ENCODE data around the gene FOXE3.
A peak's percentile ranks its signal among the peaks of the same experiment; 100 is the strongest.

Gene FOXE3

DNA sequence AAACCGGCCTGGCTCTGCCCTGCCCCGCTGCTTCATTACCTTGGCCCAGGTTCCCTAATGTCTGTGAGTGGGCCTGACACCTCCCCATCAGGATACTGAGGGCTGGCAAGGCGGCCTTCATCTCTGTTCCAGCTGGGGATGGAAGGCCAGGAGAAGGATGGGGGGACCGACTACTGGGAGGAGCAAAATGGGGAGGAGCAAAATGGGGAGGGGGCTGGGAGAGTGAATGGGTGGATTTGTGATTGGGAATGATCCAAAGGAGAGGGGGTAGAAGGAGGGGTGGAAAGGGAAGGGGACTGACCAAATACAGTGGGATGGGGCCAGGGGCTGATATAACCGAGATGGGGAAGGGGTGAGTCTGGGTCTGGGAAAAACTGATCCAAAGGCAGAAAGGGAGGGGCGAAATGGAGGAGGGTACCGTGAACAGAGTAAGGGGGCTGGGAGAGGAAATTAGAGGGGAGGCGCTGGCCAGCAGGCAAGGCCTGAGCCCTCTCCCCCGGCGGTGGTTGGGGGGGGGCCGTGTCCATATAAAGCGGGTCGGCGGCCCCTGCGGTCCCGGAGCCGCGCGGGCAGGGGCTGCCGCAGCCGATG is at the start of gene FOXE3:
FOXE3 (plus strand) TSS at position 558 of the 591 bp plus-strand sequence; CDS start at position 589, 31 bp downstream.
- DNase-seq: no peak

DNA sequence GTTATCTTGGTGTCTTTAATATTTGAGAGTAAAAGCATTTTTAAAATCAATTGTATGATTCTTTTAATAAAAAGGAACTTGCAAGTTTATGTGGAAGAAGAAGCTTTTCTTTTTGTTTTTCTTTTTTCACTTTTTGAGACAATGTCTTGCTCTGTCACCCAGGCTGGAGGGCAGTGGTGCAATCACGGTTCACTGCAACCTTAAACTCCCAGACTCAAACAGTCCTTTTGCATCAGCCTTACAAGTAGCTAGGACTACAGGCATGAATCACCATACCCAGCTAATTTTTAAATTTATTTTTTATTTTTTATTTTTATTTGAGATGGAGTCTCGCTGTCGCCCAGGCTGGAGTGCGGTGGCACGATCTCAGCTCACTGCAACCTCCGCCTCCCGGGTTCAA is 48.4 kb upstream of the FOXE3 start:
- DNase-seq: no peak

GRCh38 chr1:47371016-47371517 is 45.0 kb upstream of the FOXE3 start:
- DNase-seq: no peak

GRCh38 chr1:47374501-47374900 is 41.6 kb upstream of the FOXE3 start:
- no peak for DNase-seq

- DNase-seq: no peak
These were observed 37.9 kb upstream of the FOXE3 start for GRCh38 chr1:47378147-47378546.

- no peak for DNase-seq
These were observed 35.4 kb upstream of the FOXE3 start for GRCh38 chr1:47380699-47381098.

DNA sequence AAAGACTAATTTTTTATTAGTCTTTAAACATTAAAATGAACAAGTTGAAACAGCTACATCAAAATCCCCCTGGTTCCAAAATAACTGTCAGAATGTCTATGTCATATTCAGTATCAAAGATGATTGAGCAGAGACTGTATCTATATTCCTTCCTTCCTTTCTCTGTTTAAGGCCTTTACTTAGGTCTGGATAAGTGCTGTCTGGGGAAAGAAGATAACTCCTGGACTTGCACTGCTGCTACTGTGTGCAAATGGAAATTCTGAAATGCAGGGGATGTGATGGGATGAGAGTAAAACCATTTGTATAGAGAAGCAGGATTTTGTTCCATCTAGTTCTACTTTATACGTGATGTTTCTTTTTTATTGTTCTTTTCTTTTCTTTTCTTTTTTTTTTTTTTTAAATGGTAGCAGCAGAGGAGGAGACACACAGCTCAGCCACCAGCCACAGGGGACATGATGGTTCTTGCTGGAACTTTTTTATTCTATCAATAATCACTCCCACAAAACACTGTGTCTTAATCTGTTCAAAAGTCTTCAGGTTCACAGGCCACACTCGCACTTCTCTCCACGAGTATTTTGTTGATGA is 33.6 kb upstream of the FOXE3 start:
- DNase-seq: no peak

DNA sequence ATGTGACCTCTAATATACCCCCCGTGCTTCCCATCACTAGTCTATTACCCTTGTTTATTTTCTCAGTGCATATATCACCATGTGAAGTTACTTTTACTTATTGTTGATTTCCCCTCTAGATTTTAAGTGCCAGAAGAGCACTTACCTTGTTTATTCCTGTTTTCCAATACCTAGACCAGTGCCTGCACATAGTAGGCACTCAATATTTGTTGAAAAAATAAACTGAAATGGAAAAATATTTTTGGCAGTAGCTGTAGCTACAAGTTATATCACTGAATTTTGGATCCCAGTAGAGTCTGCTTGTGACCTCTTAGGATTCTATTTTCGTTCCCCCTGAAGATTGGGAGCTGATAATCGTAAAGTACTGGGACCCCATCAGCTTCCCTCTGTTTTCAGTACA is 32.0 kb upstream of the FOXE3 start:
- no peak for DNase-seq

DNA sequence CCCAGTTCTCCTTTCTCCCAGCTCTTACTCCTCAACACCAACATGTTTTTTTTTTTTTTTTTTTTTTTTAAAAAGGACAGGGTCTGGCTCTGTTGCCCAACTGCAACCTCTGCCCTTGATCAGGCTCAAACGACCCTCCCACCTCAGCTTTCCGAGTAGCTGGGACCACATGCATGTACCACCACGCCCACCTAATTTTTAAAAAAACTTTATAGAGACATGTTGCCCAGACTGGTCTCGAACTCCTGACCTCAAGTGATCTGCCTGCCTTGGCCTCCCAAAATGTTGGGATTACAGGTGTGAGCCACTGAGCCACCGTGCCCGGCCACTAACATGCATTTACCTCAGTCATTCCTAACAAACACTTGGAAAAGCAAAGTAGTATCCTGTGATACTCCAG is 31.1 kb upstream of the FOXE3 start:
- DNase-seq: no peak

DNA sequence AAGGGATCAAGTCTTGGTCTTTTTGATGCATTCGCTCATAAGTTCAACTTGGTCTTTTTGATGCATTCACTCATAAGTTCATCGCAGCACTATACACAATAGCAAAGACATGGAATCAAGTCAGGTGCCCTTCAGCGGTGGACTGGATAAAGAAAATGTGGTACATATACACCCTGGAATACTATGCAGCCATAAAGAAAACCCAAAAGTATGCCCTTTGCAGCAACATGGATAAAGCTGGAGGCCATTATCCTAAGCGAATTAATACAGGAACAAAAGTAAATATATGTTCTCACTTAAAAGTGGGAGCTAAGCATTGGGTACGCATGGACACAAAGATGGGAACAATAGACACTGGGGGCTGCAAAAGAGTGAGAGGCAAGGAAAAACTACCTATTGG is 29.8 kb upstream of the FOXE3 start:
- no peak for DNase-seq

GRCh38 chr1:47388030-47388890 is 27.8 kb upstream of the FOXE3 start:
- no peak for DNase-seq

DNA sequence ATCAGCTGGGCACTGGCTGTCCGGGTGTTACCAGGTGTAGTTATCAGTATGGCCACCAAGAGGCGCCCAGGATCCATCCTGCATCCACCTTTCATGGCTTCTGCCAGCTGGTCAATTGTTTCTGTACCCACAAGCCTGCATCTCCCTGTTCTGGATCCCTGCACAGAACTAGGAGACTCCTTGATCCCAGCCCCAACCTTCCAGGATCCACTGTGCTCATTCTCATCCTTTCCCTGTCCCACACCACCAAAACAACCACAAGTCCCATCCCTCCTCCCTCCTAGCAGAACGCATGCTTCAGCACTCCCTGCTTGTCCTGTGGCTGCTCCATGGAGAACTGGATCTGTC is 27.2 kb upstream of the FOXE3 start:
- DNase-seq: peak; percentile 12

- DNase-seq: no peak
These were observed 26.4 kb upstream of the FOXE3 start for GRCh38 chr1:47389731-47390130.

DNA sequence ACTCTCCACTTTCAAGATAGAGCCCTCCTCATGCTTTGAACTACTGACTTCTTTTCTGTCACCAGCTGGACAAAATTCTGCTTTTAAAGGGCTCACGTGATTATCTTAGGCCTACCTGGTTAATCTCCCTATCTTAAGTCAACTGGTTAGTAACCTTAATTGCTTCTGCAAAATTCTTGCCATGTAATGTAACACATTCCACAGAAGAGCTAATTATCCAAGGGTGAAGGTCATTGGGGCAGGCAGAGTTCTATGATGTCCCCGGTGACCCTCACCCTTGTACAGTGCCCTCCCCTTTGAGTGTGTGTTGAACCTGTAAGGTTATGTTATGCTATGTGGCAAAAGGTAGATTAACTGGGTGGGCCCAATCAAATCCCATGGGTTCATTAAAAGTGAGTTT is 25.2 kb upstream of the FOXE3 start:
- no peak for DNase-seq

DNA sequence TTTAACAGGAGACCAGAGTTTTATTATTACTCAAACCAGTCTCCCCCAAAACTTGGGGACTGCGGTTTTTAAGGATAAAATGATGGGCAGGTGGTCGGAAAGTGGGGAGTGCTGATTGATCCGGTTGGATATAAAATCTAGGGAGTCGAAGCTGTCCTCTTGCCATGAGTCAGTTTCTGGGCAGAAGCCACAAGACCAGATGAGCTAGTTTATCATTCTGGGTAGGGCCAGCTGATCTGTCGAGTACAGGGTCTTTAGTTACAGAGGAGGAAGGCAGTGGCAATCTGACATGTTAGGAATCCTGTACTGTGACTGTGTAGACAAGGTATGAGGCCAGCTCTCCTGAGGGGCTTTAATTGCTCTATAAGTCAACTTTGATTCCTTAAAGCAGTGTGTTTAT is 22.9 kb upstream of the FOXE3 start:
- DNase-seq: no peak

GRCh38 chr1:47395433-47395832 is 20.7 kb upstream of the FOXE3 start:
- no peak for DNase-seq

- DNase-seq: no peak
These were observed 19.4 kb upstream of the FOXE3 start for GRCh38 chr1:47396671-47397196.

GRCh38 chr1:47399138-47399845 is 16.8 kb upstream of the FOXE3 start:
- DNase-seq: no peak

GRCh38 chr1:47399846-47400155 is 16.3 kb upstream of the FOXE3 start:
- DNase-seq: no peak

DNA sequence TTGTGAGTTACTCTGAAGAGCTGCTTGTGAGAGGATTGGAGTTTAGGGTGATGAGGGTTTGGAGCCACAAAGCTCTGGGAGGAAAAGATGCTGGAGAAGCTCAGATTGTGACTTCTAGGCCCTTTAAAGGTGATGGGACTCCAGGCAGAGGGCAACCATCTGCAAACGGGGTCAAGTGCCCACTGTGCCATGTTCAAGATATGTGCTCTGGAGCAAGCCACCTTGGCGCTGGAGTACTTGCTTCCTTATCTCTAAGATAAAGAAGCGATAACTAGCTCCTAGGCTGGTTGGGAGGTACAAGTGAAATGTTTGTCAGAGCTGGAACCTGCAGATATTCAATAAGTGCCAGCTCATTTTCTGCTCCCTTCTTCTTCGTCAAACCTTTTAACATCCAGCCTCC is 14.3 kb upstream of the FOXE3 start:
- no peak for DNase-seq

GRCh38 chr1:47402591-47402990 is 13.5 kb upstream of the FOXE3 start:
- DNase-seq: no peak

DNA sequence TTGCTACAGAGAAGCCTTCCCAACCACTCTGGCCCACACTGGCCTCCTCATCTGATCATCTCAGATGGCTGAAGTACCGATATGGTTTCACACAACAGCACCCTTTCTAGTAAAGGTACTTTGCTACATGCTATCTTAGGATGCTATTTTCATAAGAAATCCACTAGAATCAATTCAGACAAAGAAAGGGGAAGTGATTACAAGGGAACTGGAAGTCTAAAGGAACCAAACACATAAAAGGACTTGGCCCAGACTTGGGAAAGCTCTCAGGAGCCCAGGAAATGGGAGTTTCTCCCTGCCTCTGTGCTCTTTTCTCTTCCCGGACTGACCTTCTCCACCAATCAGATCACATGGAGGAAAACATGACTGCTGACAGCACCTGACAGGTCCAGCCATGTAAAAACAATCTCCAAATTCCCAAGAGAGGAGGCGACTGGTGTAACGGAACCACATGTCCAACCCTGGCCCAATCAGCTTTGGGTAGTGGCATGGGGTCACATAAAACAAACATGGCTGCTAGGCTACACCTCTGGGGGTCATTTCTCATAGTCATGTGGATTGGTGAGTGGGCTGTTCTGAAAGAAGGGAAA is 12.7 kb upstream of the FOXE3 start:
- no peak for DNase-seq

DNA sequence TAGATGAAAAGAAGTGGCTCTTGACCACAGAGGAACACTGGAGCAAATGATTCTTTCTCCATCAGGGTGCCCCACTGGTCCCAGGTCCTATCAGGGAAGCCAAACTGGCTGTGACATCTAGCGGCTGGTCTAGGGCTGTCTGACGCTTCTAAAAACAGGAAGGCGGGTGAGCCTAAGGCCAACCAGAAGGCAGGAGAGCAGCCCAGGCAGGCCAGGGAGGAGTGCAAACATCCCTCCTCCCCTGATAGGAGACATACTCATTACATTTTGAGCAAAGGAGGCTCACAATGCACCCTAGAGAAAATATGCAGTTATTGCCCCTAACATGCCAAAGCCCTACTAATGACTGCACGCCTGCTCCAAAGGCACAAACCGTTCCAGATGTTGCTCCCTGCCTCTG is 10.4 kb upstream of the FOXE3 start:
- DNase-seq: no peak

Data from NCI-H1092 treated with DMSO at 0.1 percent for 48 hours (cell line).